ENCODE measurements around the gene TRAK1.
"Not testable (repeated sequence)": the region's sequence is repeated elsewhere in the genome, so short reads cannot be mapped to it uniquely, and the experiment has no call there.

Gene TRAK1

GRCh38 chr3:42090973-42091731 lies at the start of gene TRAK1:
TRAK1 (plus strand) TSS chr3:42091357; CDS start chr3:42091470, 113 bp downstream.
- DNase-seq (ENCODE audit: low read depth, low spot score), result no peak

DNA sequence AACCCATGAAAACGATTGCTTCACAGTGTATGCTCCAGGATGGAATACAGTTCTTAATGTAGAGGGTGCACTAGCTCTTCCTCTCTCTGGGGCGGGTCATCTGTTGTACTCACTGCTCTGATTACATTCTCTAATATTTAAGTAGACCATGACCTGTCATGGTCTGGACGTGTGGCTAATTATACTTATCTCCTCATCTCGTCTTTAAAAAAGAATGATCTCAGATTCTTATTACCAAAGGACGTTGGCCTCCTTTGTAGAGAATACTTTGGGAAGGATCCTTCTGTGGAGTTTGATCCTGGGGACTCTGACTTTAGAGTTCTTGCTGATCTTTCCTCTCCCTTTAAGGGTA lies 48.4 kb upstream of the TRAK1 start:
- no peak for DNase-seq (ENCODE audit: low read depth, low spot score)

GRCh38 chr3:42043099-42043813 lies 47.9 kb upstream of the TRAK1 start:
- DNase-seq (ENCODE audit: low read depth, low spot score), result no peak

DNA sequence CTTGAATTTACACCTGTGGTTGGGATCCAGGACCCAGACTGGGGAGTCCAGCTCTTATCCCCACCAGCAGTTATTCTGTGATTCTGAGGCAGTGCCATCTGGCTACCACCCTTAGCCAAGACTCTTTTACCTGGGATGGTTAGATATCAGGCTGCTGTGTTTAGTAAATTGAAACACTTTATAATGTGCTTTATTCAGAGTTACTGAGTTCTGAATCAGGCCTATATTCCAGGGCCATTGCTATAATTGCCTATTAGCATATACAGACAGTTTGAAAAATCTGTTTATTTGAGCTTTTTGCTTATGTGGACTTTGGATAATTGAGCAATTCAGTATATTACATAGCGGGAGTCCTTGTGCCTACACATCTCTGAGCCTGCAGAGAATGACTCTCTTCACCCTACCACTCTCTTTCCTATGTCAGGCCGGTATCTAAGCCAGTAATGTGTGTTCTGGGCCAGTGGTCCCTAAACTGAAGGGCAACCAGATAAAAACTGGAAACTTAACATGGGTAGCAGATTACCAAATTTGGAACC lies 45.4 kb upstream of the TRAK1 start:
- DNase-seq (ENCODE audit: low read depth, low spot score), result no peak

GRCh38 chr3:42048526-42048925 lies 42.6 kb upstream of the TRAK1 start:
- DNase-seq (ENCODE audit: low read depth, low spot score), result not testable (repeated sequence)

- DNase-seq (ENCODE audit: low read depth, low spot score), result no peak
Measured at GRCh38 chr3:42050126-42050525, 41.0 kb upstream of the TRAK1 start.

DNA sequence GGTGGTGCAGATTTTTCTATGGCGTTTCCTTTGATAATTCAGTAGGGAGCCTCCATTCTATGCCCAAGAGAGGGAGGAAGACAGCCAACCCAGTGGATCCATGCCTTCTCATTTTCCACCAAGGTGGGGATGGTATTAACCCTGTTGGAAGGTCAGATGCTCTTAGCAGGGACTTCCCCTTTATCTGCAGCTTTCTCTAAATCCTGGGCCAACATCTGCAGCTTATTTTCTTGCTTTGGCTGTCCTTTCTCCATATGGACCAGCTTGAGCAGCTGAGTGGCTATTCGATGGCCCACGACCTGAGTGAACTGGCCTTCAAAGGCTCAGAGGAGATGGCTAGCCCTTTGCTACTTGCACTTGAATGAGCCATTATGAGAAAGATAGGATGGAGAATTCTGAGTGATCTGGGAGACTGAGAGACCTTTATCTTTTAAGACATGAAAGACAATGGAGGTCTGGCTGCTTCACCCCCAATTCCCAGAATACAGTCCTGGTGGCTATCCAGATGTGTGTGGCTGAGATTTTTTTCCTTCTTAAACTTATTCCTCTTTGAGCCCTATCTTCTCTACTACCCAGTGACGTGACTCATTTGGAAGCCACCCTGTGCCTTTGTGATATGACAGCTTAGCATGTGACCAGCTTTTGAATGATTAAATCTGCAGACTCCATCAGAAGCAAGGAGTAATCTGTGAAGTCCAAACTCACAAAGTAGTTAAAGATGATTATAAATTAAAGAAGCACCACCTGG lies 39.6 kb upstream of the TRAK1 start:
- no peak for DNase-seq (ENCODE audit: low read depth, low spot score)

- no peak for DNase-seq (ENCODE audit: low read depth, low spot score)
Measured at GRCh38 chr3:42052132-42052483, 39.0 kb upstream of the TRAK1 start.

DNA sequence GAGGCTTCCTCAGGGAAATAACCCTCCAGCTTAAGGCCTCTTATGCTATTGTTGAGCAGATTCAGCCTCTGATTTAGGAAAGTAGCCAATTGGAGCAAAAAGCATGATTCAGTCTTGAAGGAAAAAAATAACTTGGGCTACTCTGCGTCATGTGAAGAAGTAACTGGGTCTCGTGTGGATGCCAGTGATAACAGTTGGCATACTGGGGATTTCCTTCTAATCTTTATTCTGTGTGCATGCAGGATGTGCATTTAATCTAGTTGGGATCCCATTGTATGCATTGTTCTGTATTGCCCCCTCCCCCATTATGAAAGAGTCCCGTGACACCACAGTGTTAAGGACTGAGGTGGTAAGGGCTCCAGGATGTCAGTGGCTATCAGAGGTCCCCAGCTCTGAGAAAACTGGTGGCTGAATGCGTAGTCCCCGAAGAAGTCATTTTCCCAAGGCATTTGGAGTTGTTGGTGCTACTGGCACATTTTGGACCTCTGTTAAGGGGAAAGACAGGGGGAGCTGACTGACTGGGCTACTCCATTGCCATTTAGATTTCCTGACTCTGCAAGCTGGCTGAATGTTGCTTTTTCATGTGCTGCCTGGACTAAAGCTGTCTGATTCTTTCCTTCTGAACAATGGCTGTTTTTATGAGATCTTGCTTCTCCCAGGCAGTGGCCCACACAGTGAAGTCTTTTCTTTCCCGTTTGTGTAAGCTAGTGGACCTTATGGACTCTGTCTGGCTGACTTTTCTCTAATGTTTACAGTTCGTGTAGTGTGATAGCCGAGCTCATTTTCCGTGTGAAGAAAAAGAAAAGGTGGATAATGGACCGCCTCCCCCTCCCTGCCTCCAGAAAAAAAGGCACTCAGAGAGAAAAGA lies 38.4 kb upstream of the TRAK1 start:
- DNase-seq (ENCODE audit: low read depth, low spot score), result no peak

- DNase-seq (ENCODE audit: low read depth, low spot score), result no peak
Measured at GRCh38 chr3:42053476-42053875, 37.7 kb upstream of the TRAK1 start.

DNA sequence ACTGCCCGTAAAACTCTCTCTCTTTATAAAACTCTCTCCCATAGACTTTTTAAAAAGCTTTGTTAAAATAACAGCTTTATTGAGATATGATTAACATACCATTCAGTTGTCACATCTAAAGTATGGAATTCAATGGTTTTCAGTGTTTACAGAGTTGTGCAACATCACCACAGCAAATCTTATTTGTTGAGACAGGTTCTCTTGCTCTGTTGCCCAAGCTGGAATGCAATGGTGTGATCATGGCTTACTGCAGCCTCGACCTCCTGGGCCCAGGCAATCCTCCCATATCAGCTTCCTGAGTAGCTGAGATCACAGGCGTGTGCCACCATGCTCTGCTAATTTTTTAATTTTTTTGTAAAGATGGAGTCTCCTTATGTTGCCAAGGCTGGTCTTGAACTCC lies 35.9 kb upstream of the TRAK1 start:
- no peak for DNase-seq (ENCODE audit: low read depth, low spot score)

GRCh38 chr3:42056840-42057239 lies 34.3 kb upstream of the TRAK1 start:
- no peak for DNase-seq (ENCODE audit: low read depth, low spot score)

- no peak for DNase-seq (ENCODE audit: low read depth, low spot score)
Measured at GRCh38 chr3:42057561-42058211, 33.5 kb upstream of the TRAK1 start.

DNA sequence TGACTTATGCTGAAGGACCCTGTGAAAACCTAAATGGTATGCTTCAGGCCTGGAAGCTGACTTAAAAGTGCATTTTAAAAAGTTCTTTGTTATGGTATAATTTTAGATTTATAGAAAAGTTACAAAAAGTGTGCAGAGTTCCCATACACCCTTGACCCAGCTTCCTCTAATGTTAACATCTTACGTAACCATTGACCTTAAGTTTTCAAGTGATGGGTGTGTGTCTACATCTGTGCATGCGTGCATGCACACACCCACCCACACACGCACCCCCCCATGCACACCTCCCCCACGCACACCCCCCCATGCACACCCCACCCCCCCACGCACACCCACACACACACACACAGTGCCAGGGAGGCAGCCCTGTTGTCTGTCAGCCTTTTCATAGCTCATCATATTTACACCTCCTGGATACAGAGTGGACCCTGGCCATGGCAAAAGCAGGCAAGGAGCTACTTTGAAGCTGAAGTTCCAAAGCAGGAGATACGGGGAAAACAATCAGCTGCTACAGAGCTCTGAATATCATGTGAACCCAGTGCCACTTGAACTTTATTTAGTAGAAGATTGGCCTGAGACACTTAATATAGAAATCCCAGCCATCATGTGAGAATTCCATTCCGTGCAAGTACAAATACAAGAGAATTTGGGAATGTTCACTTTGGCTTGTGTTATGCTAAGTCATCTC lies 30.0 kb upstream of the TRAK1 start:
- DNase-seq (ENCODE audit: low read depth, low spot score), result no peak

DNA sequence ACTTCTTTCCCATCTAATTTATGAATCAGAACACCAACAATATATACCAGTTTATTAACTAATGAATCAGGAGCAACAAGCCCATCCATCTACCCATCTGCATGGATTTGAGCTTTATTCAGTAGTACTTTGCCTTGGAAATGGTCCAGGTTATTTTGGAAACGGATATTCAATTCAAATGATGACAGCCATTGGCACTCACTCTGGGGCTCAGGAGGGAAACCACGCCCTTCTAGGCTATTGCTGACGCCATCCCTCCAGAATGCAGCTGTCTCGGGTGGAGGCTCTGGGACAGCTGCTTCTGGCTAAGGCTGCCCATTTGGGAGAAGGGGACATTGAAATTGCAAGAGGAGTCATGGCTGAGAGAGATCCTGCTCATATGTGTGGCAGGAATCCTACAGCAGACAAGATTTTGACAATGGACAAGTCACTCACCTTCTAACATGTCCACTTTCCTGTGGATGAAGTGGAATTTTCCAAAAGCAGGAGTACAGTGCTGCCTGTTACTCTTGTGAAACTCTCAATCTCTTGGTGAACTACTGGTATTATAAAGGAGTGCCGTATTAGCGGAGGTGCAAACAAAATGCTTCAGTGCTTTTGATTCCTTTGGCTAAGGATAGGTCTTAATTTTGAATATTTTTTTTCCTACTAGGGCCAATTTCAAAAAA lies 29.3 kb upstream of the TRAK1 start:
- no peak for DNase-seq (ENCODE audit: low read depth, low spot score)

- no peak for DNase-seq (ENCODE audit: low read depth, low spot score)
Measured at GRCh38 chr3:42062464-42062863, 28.7 kb upstream of the TRAK1 start.

DNA sequence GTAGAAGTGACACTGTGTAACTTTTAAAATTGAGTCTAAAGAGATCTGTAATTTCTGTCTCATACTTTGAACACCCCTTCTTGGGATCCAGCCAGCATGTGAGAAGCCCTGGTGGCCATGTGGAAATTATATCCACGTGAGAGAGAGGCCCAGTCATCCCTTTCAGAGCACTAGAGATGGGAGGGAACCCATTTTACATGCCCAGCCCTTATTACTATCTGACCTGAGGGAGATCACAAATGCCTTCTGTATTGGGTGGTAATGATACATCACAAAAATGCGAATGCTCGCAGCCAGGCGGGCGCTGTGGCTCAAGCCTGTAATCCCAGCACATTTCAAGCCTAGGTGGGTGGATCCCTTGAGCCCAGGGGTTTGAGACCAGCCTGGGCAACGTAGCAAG lies 27.3 kb upstream of the TRAK1 start:
- DNase-seq (ENCODE audit: low read depth, low spot score), result no peak

GRCh38 chr3:42066516-42067181 lies 24.5 kb upstream of the TRAK1 start:
- DNase-seq (ENCODE audit: low read depth, low spot score), result peak; percentile 75

GRCh38 chr3:42067326-42067725 lies 23.8 kb upstream of the TRAK1 start:
- DNase-seq (ENCODE audit: low read depth, low spot score), result no peak

Measured in iPS DF 19.7 (cell line).